Fibroblast of skin of left biceps (primary cell): ENCODE results near the gene RCE1.

Source experiments
- DNase-seq, 2 experiments: peaks; one replicate each; pipeline ENCODE4 v3.0.0-alpha.2; 2013; ENCODE audit warnings: low read depth in 2 of 2

RCE1 gene

GRCh38 chr11:66857234-66857926, 14.1 kb downstream of the RCE1 start:
- no peak for DNase-seq

DNA sequence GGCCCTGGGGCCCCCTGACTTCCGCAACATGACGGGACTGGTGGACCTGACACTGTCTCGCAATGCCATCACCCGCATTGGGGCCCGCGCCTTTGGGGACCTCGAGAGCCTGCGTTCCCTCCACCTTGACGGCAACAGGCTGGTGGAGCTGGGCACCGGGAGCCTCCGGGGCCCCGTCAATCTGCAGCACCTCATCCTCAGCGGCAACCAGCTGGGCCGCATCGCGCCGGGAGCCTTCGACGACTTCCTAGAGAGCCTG, 14.6 kb downstream of the RCE1 start:
- no peak for DNase-seq

- DNase-seq = no peak
These were observed 15.1 kb downstream of the RCE1 start for GRCh38 chr11:66858186-66858938.

DNA sequence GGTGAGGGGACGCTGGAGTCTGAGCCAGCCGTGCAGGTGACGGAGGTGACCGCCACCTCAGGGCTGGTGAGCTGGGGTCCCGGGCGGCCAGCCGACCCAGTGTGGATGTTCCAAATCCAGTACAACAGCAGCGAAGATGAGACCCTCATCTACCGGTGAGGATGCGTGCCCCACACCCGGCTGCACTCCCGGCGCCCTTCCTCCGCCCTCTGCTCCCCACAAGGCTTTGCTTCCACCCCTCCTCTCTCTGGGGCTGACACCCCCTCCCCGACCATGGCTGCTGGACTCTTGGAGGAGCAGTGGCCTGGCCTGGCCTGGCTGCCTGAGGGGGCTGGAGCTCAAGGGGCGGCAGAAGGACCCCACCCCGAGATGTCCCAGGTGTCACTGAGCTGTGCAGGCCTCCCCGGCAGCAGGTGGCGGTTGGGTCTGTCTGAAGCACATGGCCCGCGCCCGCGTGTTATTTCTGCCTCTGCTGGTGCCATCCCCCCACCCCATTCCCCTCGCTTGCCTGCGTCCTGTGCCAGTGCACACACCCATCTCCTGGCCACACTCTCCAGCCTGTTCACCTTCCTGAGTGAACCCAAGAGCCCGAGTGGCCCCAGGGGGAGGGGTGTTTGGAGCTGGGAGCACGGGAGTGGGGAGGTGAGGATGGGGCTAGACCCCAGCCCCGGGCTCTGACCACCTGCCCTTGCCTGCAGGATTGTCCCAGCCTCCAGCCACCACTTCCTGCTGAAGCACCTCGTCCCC, 15.9 kb downstream of the RCE1 start:
- DNase-seq = no peak

DNA sequence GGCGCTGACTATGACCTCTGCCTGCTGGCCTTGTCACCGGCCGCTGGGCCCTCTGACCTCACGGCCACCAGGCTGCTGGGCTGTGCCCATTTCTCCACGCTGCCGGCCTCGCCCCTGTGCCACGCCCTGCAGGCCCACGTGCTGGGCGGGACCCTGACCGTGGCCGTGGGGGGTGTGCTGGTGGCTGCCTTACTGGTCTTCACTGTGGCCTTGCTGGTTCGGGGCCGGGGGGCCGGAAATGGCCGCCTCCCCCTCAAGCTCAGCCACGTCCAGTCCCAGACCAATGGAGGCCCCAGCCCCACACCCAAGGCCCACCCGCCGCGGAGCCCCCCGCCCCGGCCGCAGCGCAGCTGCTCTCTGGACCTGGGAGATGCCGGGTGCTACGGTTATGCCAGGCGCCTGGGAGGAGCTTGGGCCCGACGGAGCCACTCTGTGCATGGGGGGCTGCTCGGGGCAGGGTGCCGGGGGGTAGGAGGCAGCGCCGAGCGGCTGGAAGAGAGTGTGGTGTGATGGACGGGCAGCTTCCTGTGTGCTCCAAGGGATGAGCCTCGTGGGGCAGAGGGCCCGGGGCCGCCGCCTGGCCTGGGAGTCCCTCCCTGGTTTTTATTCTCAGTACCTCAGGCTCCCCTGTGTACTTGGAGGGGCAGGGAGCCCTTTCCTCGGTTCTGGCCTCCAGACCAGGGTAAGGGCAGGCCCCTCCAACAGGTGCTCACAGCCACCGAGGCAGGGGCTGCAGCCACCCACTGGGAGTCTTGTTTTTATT, 16.6 kb downstream of the RCE1 start:
- DNase-seq = no peak

GRCh38 chr11:66860449-66860831, 17.2 kb downstream of the RCE1 start:
- no peak for DNase-seq

DNA sequence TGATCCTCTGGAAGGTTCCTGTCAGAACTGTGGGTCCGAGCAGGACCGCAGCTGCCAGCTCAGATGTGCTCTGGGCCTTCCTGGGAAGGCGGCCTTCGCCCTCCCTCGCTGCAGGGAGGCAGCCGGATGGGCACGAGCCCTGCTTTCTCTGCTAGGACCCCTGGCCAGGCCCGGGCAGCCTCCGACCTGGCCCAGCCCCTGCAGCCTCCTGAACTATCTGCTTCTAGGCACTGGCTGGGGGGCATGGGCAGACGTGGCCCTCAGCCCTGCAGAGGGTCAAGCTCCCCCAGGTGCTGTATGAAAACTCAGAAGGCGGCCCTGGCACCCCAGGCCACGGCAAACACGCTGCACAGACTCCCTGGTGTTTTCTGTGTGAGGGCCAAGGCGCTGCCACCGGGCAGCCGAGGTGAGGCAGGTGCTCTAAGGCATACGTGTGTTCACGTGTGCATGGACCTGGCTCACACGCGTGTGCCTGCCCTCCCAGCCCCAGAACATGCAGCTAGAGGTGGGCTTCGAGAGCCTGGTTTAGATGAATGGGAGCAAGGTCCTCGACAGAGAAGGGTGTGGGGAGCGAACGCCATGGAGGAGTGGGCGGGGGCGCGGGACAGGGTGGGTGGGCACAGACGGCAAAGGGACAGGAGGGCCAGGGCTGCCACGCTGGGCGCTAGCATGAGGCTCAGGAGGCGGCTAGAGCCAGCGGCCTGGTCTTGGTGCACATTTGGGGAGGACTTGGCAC, 18.0 kb downstream of the RCE1 start:
- DNase-seq = no peak

- DNase-seq = no peak
These were observed 18.7 kb downstream of the RCE1 start for GRCh38 chr11:66861774-66862558.

DNA sequence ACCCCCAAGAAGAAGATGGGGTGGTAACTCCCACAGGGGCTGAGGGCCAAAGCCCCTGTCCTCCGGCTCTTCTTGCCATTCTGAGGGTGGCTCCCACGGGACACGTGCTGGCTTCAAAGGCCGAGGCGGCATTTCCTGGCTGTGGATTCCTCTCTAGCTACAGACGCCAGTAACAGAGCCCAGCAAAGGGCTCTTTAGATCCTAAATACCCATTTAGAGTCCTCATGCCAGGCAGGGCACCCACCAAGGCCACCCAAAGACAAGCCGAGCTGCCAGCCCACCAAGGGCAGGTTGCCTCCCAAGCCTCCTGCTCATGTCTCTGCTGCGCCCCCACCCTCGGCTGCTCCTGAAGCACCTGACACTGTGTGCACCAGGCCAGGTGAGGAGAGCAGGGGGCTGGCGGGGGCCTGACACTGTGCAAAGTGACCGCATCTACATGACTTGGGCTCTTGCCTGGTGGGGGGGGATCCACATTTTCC, 19.4 kb downstream of the RCE1 start:
- DNase-seq = no peak

- DNase-seq = no peak
These were observed 20.3 kb downstream of the RCE1 start for GRCh38 chr11:66863428-66864125.

GRCh38 chr11:66864172-66864901, 21.1 kb downstream of the RCE1 start:
- DNase-seq = no peak

GRCh38 chr11:66864924-66865697, 21.9 kb downstream of the RCE1 start:
- no peak for DNase-seq

GRCh38 chr11:66866007-66866406, 22.8 kb downstream of the RCE1 start:
- DNase-seq = no peak

DNA sequence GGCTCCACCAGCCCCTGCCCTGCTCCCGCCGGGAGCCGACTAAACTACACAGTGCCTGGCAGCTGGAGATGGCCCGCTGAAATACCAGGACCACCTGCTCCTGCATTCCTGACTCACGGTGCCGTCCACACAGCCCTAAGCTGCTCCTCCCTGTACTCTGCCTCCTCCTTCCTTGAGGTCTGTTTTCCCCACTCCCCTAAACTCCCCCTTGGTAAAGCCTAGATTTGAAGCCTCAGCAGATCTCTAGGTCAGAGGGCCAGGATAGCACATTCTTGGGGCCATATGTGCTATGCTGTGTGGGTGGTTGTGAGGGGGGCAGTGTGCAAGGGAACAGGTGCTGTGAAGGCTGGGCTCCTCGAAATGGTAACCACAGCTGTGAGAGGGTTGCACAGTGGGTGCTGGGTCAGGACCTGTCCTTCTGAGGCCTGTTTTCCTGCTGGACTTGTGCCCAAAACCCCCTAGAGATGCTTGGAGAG, 23.3 kb downstream of the RCE1 start:
- DNase-seq = no peak

DNA sequence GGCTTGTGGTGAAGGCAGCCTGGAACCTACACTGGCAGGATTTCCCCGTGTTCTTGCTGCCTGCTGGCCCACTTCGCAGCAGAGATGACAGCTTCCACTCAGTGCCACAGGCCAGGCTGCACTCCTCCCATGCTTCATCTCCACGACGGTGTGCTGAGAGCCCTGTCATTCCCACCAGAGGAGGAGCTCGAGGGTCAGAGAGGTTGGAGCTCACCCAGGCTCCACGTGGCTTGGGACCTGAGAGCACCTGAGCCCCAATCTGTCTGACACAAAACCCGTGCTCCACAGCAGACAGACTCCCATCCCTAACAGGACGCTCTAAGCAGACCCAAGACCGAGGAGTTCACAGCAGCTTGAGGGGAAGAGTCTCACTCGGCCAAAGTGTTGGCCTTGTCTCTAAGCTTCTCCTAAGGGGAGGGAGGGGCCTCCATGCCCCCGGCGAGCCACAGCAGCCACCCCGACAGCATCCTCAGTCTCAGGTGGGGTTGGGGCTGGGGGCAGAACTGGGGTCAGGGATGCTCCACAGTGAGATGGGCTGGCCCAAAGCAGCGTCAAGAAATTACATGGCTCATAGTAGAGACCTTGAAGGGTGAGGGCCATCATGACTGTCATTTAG, 24.3 kb downstream of the RCE1 start:
- DNase-seq = no peak

- no peak for DNase-seq
These were observed 25.0 kb downstream of the RCE1 start for GRCh38 chr11:66868082-66868725.
